Measurements from ENCODE around the gene PDZRN4. TPM values are rescaled to one million over a fixed set of nuclear protein-coding genes. Genes with fewer than 3 reads are reported as not detected.

Gene PDZRN4
- total and polyA plus RNA-seq, 2 experiments from 2014 or later: 0.90 TPM; not detected in 1

DNA sequence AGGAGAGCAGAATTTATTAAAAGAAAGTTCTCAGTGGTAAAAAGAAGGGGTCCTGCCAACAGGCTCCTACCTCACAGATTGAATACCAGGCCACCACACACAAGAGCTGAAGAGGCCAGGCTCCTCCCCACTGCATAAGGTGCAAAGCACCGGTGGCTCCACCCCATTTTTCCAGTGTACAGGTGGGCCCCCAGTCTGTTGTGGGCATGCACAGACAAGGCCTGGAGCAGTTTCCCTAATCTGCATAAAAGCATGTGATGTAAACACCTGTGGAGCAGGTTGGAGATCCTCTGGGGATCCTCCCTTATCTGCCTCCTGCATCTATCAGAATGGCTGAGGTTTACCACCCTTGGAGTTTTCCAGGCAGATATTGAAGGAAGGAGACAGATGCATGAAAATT lies 45.7 kb upstream of the PDZRN4 start:
- no peak for ATAC-seq

More for the DNA sequence above, 45.7 kb upstream of the PDZRN4 start:
- no peak for DNase-seq (ENCODE audit: low spot score)
- Histone ChIP-seq H3K27me3 (ENCODE audit: insufficient read depth) (no peaks in the 10 kb centered on the region), H3F3A (replicated peaks; ENCODE audit: low read depth) (no peaks in the 10 kb centered on the region), H3K4me1 (ENCODE audit: insufficient read depth) (no peaks in the 10 kb centered on the region), H3K4me3 (no peak overlapping the region), H3K27ac (ENCODE audit: low read depth) (no peak overlapping the region), H4K20me1 (replicated peaks; ENCODE audit: insufficient read depth) (no peaks in the 10 kb centered on the region), H3K79me2 (replicated peaks; ENCODE audit: insufficient read depth) (no peaks in the 10 kb centered on the region), H3K4me2 (no peak overlapping the region), H2AFZ (no peak overlapping the region), H3K9me2 (ENCODE audit: insufficient read depth) (no peaks in the 10 kb centered on the region), H3K36me3 (ENCODE audit: insufficient read depth) (no peaks in the 10 kb centered on the region)
- Mint-ChIP-seq H3K36me3 (ENCODE audit: low read depth) (no peaks in the 10 kb centered on the region), H3K27me3 (ENCODE audit: insufficient read depth, low read depth, poor library complexity) (peaks cover 3% of the 10 kb centered on the region), H3K27ac (no peak overlapping the region), H3K9me3 (peaks cover 6% of the 10 kb centered on the region), H3K4me1 (no peaks in the 10 kb centered on the region), H3K4me3 (no peak overlapping the region)
- TF ChIP-seq EZH2phosphoT487 (IDR thresholded peaks at IDR 0.05; ENCODE audit: unreplicated experiment) (no peak), EZH2 (IDR thresholded peaks at IDR 0.05; ENCODE audit: low read depth, unreplicated experiment) (no peak)
- TF ChIP-seq, protein P1, sequence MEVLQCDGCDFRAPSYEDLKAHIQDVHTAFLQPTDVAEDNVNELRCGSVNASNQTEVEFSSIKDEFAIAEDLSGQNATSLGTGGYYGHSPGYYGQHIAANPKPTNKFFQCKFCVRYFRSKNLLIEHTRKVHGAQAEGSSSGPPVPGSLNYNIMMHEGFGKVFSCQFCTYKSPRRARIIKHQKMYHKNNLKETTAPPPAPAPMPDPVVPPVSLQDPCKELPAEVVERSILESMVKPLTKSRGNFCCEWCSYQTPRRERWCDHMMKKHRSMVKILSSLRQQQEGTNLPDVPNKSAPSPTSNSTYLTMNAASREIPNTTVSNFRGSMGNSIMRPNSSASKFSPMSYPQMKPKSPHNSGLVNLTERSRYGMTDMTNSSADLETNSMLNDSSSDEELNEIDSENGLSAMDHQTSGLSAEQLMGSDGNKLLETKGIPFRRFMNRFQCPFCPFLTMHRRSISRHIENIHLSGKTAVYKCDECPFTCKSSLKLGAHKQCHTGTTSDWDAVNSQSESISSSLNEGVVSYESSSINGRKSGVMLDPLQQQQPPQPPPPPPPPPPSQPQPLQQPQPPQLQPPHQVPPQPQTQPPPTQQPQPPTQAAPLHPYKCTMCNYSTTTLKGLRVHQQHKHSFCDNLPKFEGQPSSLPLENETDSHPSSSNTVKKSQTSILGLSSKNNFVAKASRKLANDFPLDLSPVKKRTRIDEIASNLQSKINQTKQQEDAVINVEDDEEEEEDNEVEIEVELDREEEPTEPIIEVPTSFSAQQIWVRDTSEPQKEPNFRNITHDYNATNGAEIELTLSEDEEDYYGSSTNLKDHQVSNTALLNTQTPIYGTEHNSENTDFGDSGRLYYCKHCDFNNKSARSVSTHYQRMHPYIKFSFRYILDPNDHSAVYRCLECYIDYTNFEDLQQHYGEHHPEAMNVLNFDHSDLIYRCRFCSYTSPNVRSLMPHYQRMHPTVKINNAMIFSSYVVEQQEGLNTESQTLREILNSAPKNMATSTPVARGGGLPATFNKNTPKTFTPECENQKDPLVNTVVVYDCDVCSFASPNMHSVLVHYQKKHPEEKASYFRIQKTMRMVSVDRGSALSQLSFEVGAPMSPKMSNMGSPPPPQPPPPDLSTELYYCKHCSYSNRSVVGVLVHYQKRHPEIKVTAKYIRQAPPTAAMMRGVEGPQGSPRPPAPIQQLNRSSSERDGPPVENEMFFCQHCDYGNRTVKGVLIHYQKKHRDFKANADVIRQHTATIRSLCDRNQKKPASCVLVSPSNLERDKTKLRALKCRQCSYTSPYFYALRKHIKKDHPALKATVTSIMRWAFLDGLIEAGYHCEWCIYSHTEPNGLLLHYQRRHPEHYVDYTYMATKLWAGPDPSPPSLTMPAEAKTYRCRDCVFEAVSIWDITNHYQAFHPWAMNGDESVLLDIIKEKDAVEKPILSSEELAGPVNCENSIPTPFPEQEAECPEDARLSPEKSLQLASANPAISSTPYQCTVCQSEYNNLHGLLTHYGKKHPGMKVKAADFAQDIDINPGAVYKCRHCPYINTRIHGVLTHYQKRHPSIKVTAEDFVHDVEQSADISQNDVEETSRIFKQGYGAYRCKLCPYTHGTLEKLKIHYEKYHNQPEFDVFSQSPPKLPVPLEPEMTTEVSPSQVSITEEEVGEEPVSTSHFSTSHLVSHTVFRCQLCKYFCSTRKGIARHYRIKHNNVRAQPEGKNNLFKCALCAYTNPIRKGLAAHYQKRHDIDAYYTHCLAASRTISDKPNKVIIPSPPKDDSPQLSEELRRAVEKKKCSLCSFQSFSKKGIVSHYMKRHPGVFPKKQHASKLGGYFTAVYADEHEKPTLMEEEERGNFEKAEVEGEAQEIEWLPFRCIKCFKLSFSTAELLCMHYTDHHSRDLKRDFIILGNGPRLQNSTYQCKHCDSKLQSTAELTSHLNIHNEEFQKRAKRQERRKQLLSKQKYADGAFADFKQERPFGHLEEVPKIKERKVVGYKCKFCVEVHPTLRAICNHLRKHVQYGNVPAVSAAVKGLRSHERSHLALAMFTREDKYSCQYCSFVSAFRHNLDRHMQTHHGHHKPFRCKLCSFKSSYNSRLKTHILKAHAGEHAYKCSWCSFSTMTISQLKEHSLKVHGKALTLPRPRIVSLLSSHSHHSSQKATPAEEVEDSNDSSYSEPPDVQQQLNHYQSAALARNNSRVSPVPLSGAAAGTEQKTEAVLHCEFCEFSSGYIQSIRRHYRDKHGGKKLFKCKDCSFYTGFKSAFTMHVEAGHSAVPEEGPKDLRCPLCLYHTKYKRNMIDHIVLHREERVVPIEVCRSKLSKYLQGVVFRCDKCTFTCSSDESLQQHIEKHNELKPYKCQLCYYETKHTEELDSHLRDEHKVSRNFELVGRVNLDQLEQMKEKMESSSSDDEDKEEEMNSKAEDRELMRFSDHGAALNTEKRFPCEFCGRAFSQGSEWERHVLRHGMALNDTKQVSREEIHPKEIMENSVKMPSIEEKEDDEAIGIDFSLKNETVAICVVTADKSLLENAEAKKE (CRISPR knock-in tag; IDR thresholded peaks at IDR 0.05): no peak
- TF ChIP-seq, protein P2, sequence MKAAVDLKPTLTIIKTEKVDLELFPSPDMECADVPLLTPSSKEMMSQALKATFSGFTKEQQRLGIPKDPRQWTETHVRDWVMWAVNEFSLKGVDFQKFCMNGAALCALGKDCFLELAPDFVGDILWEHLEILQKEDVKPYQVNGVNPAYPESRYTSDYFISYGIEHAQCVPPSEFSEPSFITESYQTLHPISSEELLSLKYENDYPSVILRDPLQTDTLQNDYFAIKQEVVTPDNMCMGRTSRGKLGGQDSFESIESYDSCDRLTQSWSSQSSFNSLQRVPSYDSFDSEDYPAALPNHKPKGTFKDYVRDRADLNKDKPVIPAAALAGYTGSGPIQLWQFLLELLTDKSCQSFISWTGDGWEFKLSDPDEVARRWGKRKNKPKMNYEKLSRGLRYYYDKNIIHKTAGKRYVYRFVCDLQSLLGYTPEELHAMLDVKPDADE (IDR thresholded peaks at IDR 0.05): no peak
